Umbilical cord (tissue), 2 donors: ENCODE data around the gene ZC3H4. TPM values are rescaled to one million over a fixed set of nuclear protein-coding genes. Genes with fewer than 3 reads are reported as not detected.
A peak's percentile ranks its signal among the peaks of the same experiment; 100 is the strongest.
"Not testable (repeated sequence)": the region's sequence is repeated elsewhere in the genome, so short reads cannot be mapped to it uniquely, and the experiment has no call there.

Source experiments
- DNase-seq: peaks from one replicate; pipeline ENCODE4 v3.0.0-alpha.2; 2015; ENCODE audit warnings: low spot score
- total RNA-seq: library from RNA; depleted of rRNA; stranded (reverse); fragments of >200 nt; gene quantifications from one replicate; pipeline ENCODE4 v1.2.3, GENCODE V29; 2014; ENCODE audit warnings: low replicate concordance; ENCODE audit not compliant: insufficient read depth

The ZC3H4 gene
- total RNA-seq, 1 donor from 2014 or later: 9.4 TPM

- no peak for DNase-seq
Measured at GRCh38 chr19:47107953-47108746, 5.4 kb downstream of the ZC3H4 start.

DNA sequence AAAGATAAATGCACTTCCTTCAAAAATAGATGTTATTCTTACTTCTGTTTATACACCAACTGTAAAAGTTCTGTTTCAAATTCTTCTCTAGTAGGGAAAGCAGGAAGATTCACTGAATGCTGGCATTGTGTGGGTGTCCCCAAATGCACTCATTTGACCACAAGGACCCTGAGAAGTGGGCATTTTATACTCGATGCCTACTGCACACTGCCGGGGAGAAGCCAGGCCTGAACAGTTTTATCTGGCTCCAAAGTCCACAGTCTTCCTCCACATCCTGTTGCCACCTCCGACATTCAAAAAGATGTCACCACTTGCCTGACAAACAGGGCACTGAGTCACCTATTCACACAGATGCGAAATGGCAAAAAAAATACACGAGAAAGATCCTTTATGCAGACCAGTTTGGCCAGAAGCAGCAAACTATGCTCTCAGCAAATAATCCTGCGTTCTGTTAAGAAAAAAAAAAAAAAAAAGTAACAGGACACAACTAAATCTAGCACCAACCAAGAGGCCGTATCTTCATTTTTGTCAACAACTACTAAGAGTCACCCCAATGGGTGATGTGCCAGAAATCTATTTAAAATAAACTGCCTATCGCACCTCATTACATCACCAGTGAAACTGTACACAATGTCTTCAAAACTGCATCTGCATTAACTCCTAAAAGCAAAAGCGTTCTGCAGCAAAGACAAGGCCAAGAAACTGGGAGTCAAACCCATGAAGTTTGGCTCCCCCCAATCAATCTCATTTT is 6.2 kb downstream of the ZC3H4 start:
- DNase-seq: no peak

DNA sequence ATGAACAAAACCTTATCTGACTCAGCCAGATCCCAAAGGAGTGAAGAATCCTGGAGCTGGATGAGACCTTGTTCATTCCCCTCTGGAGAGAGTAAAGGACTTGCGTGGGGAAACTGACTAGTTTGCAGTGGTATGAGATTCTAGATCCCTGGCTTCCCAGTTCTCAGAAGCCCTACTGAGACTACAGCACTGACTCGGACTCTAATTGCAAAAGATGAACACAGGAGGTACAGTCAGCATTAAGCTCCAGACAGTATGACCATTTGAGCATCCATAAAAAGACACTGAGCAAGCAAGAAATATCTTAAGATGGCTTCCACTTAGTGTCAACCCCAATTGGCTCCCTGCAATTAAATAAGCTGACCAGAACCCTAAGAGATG is 6.8 kb downstream of the ZC3H4 start:
- peak; percentile 50 for DNase-seq

DNA sequence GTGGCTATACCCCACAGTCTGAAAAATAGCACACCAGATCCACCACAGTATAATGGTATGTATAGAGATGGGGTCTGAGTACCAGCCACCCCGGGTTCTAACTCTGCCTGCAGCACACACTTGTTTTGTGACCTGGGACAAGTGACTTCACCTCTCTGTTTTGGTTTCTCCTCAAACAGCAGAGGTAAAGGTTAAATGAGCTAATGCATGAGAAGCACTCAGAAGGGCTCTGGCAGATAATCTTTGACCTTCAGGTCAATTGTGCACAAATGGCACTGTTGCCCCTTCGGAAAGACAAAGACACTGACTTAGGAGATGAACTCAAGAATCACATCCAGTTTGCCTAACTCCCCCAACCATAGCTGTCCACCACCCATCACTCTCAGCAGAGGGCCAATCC is 7.7 kb downstream of the ZC3H4 start:
- no peak for DNase-seq

DNA sequence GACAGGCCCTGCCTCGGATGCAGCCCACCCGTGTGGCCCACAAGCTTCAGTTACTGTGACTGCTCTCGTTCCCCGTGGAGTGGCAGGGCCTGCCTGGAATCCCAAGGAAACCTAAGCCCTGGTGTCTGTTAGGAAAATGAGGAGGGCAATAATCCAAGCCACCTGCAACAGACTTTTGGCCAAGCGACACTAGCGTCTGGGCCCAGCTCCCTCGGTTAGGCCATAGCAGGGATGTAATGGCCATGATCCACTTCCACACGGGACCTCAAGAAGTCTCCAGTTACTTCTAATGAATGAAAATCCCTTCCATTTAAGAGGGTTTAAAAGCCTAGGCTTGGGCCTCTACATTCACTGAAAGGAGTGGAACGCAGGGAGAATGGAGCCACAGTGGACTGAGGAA is 8.9 kb downstream of the ZC3H4 start:
- no peak for DNase-seq

GRCh38 chr19:47102346-47103060 is 11.1 kb downstream of the ZC3H4 start:
- no peak for DNase-seq

DNA sequence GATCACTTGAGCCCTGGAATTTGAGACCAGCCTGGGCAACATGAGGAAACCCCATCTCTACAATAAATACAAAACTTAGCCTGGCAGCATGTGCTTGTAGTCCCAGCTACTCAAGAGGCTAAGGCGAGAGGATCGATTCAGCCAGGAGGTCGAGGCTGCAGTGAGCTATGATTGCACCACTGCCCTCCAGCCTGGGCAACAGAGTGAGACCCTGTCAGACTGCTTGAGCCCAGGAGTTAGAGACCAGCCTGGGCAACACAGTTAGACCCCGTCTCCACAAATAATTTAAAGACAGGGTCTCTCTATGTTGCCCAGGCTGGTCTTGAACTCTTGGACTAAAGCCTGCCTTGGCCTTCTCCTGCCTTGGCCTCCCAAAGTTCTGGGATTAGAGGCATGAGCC is 12.5 kb downstream of the ZC3H4 start:
- DNase-seq: not testable (repeated sequence)

- no peak for DNase-seq
Measured at GRCh38 chr19:47100290-47100689, 13.3 kb downstream of the ZC3H4 start.

DNA sequence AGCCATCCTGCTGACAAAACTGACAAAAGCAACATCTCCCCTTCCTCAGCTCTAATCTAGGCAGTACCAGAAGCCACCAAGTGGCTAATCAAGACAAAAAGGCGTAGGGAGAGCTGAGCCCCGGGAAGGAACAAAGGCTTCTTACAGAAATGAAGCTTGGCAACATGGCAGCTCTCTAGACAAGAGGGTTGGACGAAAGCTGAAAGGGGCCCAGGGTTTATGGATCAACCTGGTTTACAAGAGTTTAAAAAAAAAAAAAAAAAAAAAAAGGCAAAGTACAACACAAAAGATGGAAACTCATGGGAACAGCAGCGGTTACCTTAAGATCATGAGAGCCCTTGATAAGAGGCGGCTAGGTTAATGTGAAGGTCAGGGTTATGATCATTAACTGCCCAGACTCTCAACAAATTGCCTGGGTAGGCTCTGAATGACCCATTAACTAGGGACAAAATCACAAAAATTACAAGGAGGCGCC is 14.0 kb downstream of the ZC3H4 start:
- no peak for DNase-seq

- no peak for DNase-seq
Measured at GRCh38 chr19:47098608-47099007, 15.0 kb downstream of the ZC3H4 start.

DNA sequence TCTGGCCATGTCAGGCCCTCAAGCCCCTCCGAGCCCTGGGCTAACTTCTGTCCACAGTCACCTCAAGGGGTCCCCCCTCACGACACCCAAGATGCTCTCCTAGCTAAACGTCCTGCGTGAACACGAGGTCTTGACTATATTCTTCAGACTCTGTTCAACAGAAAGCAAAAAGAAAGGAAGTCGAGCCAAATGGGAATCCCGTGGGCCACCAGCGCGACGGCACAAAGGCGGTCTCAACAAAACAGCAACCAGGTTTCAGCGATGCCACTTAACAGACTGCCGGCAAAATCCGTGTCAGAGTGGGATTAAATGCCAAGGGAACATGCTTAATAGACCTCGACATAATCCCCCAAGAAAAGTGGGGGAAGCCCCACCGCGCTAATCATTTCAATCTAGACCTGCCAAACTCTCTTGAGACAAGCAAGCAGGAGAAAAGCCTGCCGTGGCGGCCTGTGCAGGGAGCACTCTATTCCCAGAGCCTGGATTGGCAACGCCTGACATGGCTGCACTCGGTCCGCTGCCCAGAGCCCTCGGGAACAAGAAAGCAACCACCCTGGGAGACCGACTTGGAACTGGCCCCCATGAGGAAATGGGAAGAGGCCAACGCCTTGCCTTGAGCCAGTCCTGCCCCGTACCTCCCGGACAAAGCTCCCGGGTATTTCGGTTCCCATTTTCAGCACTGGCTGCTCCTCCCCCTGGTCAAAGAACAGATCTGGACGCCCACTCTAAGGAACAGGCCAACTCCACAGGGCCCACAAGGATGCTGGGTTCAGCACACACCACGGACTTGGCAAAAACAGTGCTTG is 16.0 kb downstream of the ZC3H4 start:
- DNase-seq: no peak

GRCh38 chr19:47096721-47097120 is 16.9 kb downstream of the ZC3H4 start:
- no peak for DNase-seq

DNA sequence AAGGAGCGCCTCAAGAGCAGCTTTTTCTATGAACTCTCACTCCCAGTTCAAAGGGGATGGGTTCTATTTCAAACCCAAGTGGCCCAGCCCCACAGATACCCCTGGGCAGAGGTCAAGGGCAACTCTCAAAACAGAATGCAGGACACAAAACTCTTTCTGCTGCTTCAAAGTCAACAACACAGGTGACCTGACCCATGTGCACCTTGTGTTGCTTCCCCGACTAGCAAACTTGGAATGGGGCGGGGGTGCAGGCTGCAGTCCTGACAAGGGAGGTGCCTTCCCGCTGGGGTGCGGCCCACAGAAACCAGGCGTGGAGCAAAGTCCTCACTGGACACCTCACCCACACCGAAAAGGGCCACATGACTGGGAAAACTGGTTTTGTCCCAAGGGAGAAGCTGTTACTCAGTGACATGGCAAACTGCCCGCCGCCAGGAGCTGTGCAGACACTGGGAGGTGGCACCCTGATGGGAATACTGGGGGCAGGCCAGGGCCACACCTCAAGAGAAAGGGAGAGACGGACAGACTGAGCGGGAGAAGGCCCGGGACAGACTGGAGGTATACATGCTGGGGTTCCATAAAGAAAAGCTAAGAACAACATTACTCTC is 17.4 kb downstream of the ZC3H4 start:
- no peak for DNase-seq

DNA sequence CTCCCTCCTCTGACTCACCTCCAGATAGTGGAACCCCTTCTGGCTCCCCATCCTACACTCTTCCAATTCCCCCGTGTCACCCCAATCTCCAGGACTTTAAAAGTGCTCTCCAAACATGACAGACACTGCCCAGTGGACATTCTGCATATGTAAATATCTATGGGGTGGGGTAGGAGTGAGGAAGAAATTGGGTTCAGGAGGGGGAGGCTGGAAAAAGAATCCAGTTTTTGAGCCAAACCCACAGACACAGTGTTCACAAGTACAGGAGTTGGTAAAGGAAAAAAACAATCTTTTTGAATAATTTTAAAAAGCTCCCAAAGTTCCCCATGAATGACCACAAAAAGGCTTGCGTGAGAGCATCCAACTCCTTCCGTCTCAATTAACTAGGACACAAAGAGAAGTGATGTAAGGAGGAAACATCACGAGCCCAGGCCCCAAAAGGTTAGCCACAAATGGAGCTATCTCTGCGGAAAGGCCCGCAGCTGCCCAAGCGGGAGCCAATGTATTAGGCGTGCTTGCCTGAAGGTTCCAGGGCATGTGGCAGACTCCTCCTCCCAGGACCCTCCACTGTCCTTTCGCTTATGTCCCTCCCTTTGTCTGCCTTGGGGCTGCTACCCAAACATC is 18.0 kb downstream of the ZC3H4 start:
- no peak for DNase-seq

DNA sequence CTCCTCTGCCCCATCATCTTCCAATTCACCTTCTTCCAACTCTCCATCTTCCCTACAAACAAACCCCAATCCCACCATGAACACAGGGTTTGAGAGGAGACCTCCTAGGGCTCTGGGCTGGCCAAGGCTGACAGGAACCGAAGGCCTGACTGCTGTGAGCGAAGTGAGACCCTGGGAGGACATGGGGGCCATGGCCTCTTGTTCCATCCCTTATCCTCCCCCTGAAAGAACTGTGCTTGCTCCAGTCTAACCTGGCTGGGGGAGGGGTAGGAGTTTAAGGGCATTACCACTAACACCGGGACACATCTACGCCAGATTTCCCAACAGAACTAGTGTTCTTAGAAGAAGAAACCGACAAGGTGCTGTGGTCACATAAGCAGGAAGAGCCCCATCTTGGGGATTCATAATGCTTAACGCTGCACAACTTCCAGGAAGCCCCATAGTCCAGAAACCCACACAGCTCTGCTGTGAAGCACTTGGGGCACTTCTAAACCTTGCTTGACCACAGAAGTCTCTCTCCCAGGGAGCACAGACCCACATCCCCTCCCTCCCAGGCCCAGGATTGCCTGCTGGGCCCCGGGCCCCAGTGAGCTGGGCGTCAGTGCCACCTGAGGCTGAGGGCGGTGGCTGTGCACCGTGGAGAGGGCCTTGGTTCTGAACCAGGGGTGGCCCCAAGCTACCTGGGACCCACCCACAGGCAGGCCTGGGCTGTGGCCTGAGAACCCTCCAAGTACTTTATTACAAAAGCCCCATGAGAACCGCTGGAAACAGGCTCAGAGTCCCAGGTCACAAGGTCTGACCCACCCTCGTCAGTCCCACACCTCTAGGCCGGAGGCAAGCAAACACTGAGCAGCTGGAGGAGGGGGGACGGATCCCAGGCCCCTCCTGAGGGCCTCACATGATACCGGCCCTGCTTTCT is 18.8 kb downstream of the ZC3H4 start:
- peak; percentile 23 for DNase-seq

DNA sequence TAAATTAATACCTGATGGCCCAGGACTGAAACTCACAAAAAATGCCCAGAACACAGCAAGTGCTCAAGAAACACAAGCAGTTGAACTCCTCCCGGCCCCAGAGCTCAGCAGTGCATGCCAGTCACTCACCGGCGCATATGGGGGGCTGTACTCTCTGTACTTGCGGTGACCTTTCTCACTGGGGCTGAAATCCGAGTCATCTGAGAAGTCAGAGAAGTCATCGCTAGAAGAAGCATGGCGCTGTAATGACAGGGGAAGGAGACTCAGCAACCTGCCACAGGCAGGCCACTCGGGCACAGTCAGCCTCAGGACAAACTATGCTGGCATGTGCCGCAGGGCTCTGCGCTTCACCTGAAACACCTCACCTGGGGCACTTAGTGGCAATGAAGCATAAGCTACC is 19.7 kb downstream of the ZC3H4 start:
- no peak for DNase-seq

DNA sequence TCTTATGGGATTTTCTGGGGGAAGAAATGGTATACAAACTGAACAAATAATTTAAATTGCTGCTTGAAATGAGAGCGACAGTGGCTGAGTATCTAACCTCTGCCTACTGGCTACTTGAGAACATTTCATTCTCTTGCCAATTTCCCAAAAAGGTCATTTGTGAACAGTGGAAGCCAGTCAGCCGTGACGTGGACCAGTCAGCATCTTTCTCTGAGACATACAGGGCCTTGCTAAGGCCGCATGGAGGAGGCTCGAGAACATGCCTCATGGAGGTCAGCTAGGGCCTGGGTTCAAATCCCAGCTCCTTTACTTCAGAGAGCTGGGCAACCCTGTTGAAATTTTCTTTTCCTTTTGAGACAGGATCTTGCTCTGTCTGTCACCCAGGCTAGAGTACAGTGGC is 20.3 kb downstream of the ZC3H4 start:
- DNase-seq: no peak

- DNase-seq: no peak
Measured at GRCh38 chr19:47089767-47090350, 23.7 kb downstream of the ZC3H4 start.

DNA sequence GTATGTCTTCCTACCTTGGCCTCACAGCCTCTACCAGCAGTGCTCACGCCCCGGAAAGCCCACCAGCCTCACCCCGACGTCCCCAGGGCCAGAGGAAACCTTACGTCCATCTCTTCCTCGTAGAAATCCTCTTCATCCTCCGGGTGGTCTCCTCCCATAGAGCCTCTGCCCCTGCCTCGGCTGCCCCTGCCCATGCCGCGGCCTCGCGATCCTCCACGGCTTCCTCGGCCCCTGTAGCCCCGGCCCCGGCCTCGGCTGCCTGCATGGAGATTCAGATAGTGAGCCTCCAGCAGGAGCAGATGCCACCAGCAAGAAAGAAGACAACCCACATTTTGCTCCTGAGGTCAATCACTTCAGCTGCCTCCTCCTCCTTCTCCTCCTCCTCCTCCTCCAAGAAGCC is 27.3 kb downstream of the ZC3H4 start:
- DNase-seq: no peak
